Osteocyte (in vitro differentiated cells): ENCODE results near the gene WNT3A. TPM values are rescaled to one million over a fixed set of nuclear protein-coding genes. Genes with fewer than 3 reads are reported as not detected.

ENCODE experiments used
- DNase-seq: peaks from one replicate; pipeline ENCODE4 v3.0.0; 2021; ENCODE audit warnings: mixed read lengths; ENCODE audit not compliant: unreplicated experiment; ENCODE audit errors: extremely low spot score
- H3K27ac Mint-ChIP-seq: one replicate; pipeline ENCODE4 v1.8.0; 2021; ENCODE audit warnings: mild to moderate bottlenecking, mixed read lengths; ENCODE audit not compliant: unreplicated experiment
- H3K27me3 Mint-ChIP-seq: one replicate; pipeline ENCODE4 v1.8.0; 2021; ENCODE audit warnings: mixed read lengths; ENCODE audit not compliant: unreplicated experiment
- H3K36me3 Mint-ChIP-seq: one replicate; pipeline ENCODE4 v1.8.0; 2021; ENCODE audit warnings: mixed read lengths; ENCODE audit not compliant: unreplicated experiment
- H3K4me1 Mint-ChIP-seq: one replicate; pipeline ENCODE4 v1.8.0; 2021; ENCODE audit warnings: mixed read lengths; ENCODE audit not compliant: unreplicated experiment
- H3K4me3 Mint-ChIP-seq: one replicate; pipeline ENCODE4 v1.8.0; 2021; ENCODE audit warnings: mild to moderate bottlenecking, moderate library complexity, mixed read lengths; ENCODE audit not compliant: unreplicated experiment
- H3K9me3 Mint-ChIP-seq: one replicate; pipeline ENCODE4 v1.8.0; 2021; ENCODE audit warnings: mixed read lengths; ENCODE audit not compliant: unreplicated experiment
- total RNA-seq: library from RNA; stranded (reverse); gene quantifications from 2 replicates; pipeline ENCODE4 v1.2.1, GENCODE V29; 2021
- TF ChIP-seq, protein P1 (sequence below): fragments of 200-600 bp; sonication (generic); IDR thresholded peaks from 2 replicates; pipeline ENCODE4 v1.5.0; 2021; ENCODE audit warnings: antibody characterized with exemption, mild to moderate bottlenecking, moderate library complexity

WNT3A gene
- total RNA-seq, 1 donor from 2014 or later, result not detected

DNA sequence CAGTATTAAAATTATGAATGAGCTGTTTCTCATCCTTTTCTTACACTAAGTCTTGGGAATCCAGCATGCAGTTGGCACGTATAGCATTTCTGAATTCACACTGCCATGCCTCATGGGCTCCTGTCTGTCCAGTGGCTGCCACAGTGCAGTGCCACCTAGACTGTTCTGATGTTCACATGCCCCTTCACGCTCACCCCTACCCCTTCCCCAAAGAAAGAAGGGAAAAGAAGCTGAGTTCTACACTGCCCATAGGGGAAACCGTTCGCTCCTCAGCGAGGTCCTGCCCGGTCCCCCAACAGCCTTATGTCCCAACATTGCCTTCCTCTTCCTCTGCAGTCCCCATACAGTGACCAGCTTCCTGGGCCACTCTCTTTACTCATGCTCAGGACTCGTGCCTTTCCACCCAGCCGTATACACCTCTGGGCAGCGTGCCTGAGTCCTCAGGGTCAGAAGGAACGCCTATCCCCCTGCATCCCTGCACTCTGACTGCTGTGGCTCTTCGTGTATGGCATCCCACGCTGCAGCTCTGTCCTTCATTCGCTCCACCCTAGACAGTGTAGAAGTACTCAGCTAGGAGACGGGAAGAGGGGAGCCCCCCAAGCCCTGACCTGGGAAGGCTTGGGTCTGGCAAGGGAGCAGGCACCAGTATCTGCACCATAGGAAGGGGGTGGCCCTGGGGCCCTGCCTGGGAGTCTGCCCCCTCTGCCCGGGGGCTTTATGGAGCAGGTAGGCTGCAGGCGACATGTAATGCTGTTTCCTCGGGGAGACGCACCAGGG is 51.6 kb downstream of the WNT3A start:
- H3K4me1 Mint-ChIP-seq, result peaks cover 3% of the 10 kb centered on the region
- H3K27me3 Mint-ChIP-seq, result peaks cover 57% of the 10 kb centered on the region
- DNase-seq, result no peak
- TF ChIP-seq, protein P1, sequence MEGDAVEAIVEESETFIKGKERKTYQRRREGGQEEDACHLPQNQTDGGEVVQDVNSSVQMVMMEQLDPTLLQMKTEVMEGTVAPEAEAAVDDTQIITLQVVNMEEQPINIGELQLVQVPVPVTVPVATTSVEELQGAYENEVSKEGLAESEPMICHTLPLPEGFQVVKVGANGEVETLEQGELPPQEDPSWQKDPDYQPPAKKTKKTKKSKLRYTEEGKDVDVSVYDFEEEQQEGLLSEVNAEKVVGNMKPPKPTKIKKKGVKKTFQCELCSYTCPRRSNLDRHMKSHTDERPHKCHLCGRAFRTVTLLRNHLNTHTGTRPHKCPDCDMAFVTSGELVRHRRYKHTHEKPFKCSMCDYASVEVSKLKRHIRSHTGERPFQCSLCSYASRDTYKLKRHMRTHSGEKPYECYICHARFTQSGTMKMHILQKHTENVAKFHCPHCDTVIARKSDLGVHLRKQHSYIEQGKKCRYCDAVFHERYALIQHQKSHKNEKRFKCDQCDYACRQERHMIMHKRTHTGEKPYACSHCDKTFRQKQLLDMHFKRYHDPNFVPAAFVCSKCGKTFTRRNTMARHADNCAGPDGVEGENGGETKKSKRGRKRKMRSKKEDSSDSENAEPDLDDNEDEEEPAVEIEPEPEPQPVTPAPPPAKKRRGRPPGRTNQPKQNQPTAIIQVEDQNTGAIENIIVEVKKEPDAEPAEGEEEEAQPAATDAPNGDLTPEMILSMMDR, result no peak
- H3K36me3 Mint-ChIP-seq, result no peaks in the 10 kb centered on the region
- H3K27ac Mint-ChIP-seq, result no peak overlapping the region
- H3K9me3 Mint-ChIP-seq, result no peaks in the 10 kb centered on the region
- no peak overlapping the region for H3K4me3 Mint-ChIP-seq

DNA sequence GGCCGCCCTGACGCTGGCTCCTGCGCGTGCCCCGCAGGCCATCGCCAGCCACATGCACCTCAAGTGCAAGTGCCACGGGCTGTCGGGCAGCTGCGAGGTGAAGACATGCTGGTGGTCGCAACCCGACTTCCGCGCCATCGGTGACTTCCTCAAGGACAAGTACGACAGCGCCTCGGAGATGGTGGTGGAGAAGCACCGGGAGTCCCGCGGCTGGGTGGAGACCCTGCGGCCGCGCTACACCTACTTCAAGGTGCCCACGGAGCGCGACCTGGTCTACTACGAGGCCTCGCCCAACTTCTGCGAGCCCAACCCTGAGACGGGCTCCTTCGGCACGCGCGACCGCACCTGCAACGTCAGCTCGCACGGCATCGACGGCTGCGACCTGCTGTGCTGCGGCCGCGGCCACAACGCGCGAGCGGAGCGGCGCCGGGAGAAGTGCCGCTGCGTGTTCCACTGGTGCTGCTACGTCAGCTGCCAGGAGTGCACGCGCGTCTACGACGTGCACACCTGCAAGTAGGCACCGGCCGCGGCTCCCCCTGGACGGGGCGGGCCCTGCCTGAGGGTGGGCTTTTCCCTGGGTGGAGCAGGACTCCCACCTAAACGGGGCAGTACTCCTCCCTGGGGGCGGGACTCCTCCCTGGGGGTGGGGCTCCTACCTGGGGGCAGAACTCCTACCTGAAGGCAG is 52.3 kb downstream of the WNT3A start:
- Mint-ChIP-seq H3K4me3 (no peak overlapping the region), H3K4me1 (peaks cover 3% of the 10 kb centered on the region), H3K9me3 (no peaks in the 10 kb centered on the region), H3K27ac (no peak overlapping the region), H3K36me3 (no peaks in the 10 kb centered on the region), H3K27me3 (peaks cover 50% of the 10 kb centered on the region)
- TF ChIP-seq, protein P1, result no peak
- no peak for DNase-seq

DNA sequence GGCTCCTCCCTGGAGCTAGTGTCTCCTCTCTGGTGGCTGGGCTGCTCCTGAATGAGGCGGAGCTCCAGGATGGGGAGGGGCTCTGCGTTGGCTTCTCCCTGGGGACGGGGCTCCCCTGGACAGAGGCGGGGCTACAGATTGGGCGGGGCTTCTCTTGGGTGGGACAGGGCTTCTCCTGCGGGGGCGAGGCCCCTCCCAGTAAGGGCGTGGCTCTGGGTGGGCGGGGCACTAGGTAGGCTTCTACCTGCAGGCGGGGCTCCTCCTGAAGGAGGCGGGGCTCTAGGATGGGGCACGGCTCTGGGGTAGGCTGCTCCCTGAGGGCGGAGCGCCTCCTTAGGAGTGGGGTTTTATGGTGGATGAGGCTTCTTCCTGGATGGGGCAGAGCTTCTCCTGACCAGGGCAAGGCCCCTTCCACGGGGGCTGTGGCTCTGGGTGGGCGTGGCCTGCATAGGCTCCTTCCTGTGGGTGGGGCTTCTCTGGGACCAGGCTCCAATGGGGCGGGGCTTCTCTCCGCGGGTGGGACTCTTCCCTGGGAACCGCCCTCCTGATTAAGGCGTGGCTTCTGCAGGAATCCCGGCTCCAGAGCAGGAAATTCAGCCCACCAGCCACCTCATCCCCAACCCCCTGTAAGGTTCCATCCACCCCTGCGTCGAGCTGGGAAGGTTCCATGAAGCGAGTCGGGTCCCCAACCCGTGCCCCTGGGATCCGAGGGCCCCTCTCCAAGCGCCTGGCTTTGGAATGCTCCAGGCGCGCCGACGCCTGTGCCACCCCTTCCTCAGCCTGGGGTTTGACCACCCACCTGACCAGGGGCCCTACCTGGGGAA is 53.0 kb downstream of the WNT3A start:
- no peak overlapping the region for H3K27ac Mint-ChIP-seq
- H3K9me3 Mint-ChIP-seq, result no peaks in the 10 kb centered on the region
- DNase-seq, result no peak
- no peak overlapping the region for H3K4me3 Mint-ChIP-seq
- H3K27me3 Mint-ChIP-seq, result peaks cover 50% of the 10 kb centered on the region
- peaks cover 3% of the 10 kb centered on the region for H3K4me1 Mint-ChIP-seq
- H3K36me3 Mint-ChIP-seq, result no peaks in the 10 kb centered on the region
- TF ChIP-seq, protein P1, result no peak

DNA sequence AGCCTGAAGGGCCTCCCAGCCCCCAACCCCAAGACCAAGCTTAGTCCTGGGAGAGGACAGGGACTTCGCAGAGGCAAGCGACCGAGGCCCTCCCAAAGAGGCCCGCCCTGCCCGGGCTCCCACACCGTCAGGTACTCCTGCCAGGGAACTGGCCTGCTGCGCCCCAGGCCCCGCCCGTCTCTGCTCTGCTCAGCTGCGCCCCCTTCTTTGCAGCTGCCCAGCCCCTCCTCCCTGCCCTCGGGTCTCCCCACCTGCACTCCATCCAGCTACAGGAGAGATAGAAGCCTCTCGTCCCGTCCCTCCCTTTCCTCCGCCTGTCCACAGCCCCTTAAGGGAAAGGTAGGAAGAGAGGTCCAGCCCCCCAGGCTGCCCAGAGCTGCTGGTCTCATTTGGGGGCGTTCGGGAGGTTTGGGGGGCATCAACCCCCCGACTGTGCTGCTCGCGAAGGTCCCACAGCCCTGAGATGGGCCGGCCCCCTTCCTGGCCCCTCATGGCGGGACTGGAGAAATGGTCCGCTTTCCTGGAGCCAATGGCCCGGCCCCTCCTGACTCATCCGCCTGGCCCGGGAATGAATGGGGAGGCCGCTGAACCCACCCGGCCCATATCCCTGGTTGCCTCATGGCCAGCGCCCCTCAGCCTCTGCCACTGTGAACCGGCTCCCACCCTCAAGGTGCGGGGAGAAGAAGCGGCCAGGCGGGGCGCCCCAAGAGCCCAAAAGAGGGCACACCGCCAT is 53.8 kb downstream of the WNT3A start:
- H3K27me3 Mint-ChIP-seq, result peaks cover 46% of the 10 kb centered on the region
- H3K36me3 Mint-ChIP-seq, result no peaks in the 10 kb centered on the region
- peaks cover 3% of the 10 kb centered on the region for H3K4me1 Mint-ChIP-seq
- H3K9me3 Mint-ChIP-seq, result no peaks in the 10 kb centered on the region
- no peak for DNase-seq
- no peak overlapping the region for H3K4me3 Mint-ChIP-seq
- TF ChIP-seq, protein P1, result no peak
- no peak overlapping the region for H3K27ac Mint-ChIP-seq
